Suprapubic skin (tissue), 4 donors: ENCODE data around the gene IGF2BP3.

Experiments
- EP300 ChIP-seq: sonication (generic); formaldehyde crosslinking; IDR thresholded peaks from one replicate; pipeline ENCODE4 v1.6.1; 2017; ENCODE audit warnings: antibody characterized with exemption
- POLR2A ChIP-seq, 2 donors: fragments of 450-650 bp; IDR thresholded peaks; one replicate each; pipeline ENCODE4 v1.6.1; 2017; ENCODE audit warnings: antibody characterized with exemption in 2 of 2, mild to moderate bottlenecking in 2 of 2, moderate library complexity in 2 of 2
- POLR2AphosphoS5 ChIP-seq, 3 donors: sonication (generic); formaldehyde crosslinking; IDR thresholded peaks; one replicate each; pipeline ENCODE4 v1.6.1; 2017; ENCODE audit warnings: antibody characterized with exemption in 3 of 3
- TF ChIP-seq, protein P1 (sequence below), 2 donors: fragments of 200-600 bp in 1 of 2; fragments of 450-650 bp in 1 of 2; sonication (generic) in 1 of 2; IDR thresholded peaks; one replicate each; pipeline ENCODE4 v1.5.1; 2016 to 2019; ENCODE audit warnings: antibody characterized with exemption in 2 of 2, mild to moderate bottlenecking in 1 of 2, moderate library complexity in 1 of 2

- TF ChIP-seq EP300 = no peak
- no peak for TF ChIP-seq POLR2A (IDR thresholded peaks at IDR 0.05)
- TF ChIP-seq, protein P1, sequence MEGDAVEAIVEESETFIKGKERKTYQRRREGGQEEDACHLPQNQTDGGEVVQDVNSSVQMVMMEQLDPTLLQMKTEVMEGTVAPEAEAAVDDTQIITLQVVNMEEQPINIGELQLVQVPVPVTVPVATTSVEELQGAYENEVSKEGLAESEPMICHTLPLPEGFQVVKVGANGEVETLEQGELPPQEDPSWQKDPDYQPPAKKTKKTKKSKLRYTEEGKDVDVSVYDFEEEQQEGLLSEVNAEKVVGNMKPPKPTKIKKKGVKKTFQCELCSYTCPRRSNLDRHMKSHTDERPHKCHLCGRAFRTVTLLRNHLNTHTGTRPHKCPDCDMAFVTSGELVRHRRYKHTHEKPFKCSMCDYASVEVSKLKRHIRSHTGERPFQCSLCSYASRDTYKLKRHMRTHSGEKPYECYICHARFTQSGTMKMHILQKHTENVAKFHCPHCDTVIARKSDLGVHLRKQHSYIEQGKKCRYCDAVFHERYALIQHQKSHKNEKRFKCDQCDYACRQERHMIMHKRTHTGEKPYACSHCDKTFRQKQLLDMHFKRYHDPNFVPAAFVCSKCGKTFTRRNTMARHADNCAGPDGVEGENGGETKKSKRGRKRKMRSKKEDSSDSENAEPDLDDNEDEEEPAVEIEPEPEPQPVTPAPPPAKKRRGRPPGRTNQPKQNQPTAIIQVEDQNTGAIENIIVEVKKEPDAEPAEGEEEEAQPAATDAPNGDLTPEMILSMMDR (IDR thresholded peaks at IDR 0.05) = no peak
- no peak for TF ChIP-seq POLR2AphosphoS5 (IDR thresholded peaks at IDR 0.05)
These were observed 15.3 kb downstream of the IGF2BP3 start for GRCh38 chr7:23454881-23455526.
